ENCODE data around the gene DNTTIP2.
"Not testable (repeated sequence)": the region's sequence is repeated elsewhere in the genome, so short reads cannot be mapped to it uniquely, and the experiment has no call there.

The DNTTIP2 gene

GRCh38 chr1:93839753-93840152, 39.3 kb downstream of the DNTTIP2 start:
- no peak for TF ChIP-seq CTCF (IDR thresholded peaks at IDR 0.05; ENCODE audit: control extremely low read depth, extremely low read depth, low read depth, missing control alignments)
- POLR2A ChIA-PET, result no interaction called here
- CTCF ChIA-PET, result interaction anchor here (1.3 to 6.4 kb wide), 3 partner anchors 25 to 210 kb away, joined by 6 to 64 read pairs (median 7); no protein-coding TSS in a partner anchor
- DNase-seq (ENCODE audit: extremely low spot score), result no peak

- POLR2A ChIA-PET, result no interaction called here
- CTCF ChIA-PET, result interaction anchor here (1.3 to 6.4 kb wide), 2 partner anchors 24 to 210 kb away, joined by 6 to 64 read pairs; no protein-coding TSS in a partner anchor
- TF ChIP-seq CTCF (IDR thresholded peaks at IDR 0.05; ENCODE audit: control extremely low read depth, extremely low read depth, low read depth, missing control alignments), result no peak
- no peak for DNase-seq (ENCODE audit: extremely low spot score)
Measured at GRCh38 chr1:93839307-93839706, 39.7 kb downstream of the DNTTIP2 start.

- no peak for TF ChIP-seq CTCF (IDR thresholded peaks at IDR 0.05; ENCODE audit: control extremely low read depth, extremely low read depth, low read depth, missing control alignments)
- DNase-seq (ENCODE audit: extremely low spot score), result no peak
- ChIA-PET CTCF (interaction anchor here (1.3 to 1.7 kb wide), 4 partner anchors 8 to 209 kb away, joined by 4 to 9 read pairs (median 5); no protein-coding TSS in a partner anchor), POLR2A (no interaction called here)
Measured at GRCh38 chr1:93837961-93838360, 41.0 kb downstream of the DNTTIP2 start.

- POLR2A ChIA-PET, result not testable (repeated sequence)
Measured at GRCh38 chr1:93833293-93833692, 45.7 kb downstream of the DNTTIP2 start.

GRCh38 chr1:93829061-93829460, 49.9 kb downstream of the DNTTIP2 start:
- CTCF ChIA-PET, result interaction anchor here (1.2 to 8.7 kb wide), 4 partner anchors 9 to 200 kb away, joined by 3 to 68 read pairs (median 8); no protein-coding TSS in a partner anchor
- no peak for DNase-seq (ENCODE audit: extremely low spot score)
- no peak for TF ChIP-seq CTCF (IDR thresholded peaks at IDR 0.05; ENCODE audit: control extremely low read depth, extremely low read depth, low read depth, missing control alignments)
- POLR2A ChIA-PET, result no interaction called here

More at GRCh38 chr1:93833293-93833692, 45.7 kb downstream of the DNTTIP2 start:
- CTCF ChIA-PET, result interaction anchor here (1.2 to 3.3 kb wide), 2 partner anchors 11 to 19 kb away, joined by 3 to 11 read pairs; no protein-coding TSS in a partner anchor
- DNase-seq (ENCODE audit: extremely low spot score), result not testable (repeated sequence)

- no peak for DNase-seq (ENCODE audit: extremely low spot score)
- ChIA-PET CTCF (interaction anchor here (1.2 to 8.7 kb wide), 4 partner anchors 8 to 199 kb away, joined by 3 to 68 read pairs (median 8); no protein-coding TSS in a partner anchor), POLR2A (no interaction called here)
- no peak for TF ChIP-seq CTCF (IDR thresholded peaks at IDR 0.05; ENCODE audit: control extremely low read depth, extremely low read depth, low read depth, missing control alignments)
Measured at GRCh38 chr1:93828367-93828755, 50.6 kb downstream of the DNTTIP2 start.

- POLR2A ChIA-PET, result no interaction called here
- CTCF ChIA-PET, result interaction anchor here (1.2 to 21.5 kb wide), 5 partner anchors 8 to 199 kb away, joined by 3 to 628 read pairs (median 11); no protein-coding TSS in a partner anchor
Measured at GRCh38 chr1:93827633-93828366, 51.2 kb downstream of the DNTTIP2 start.

More at GRCh38 chr1:93827633-93828366, 51.2 kb downstream of the DNTTIP2 start:
- TF ChIP-seq CTCF (IDR thresholded peaks at IDR 0.05; ENCODE audit: control extremely low read depth, extremely low read depth, low read depth, missing control alignments), result no peak
- DNase-seq (ENCODE audit: extremely low spot score), result no peak

All from GM10248 (cell line).